Retinal pigment epithelial cell (primary cell): ENCODE measurements around the gene DIP2C.

Experiments used
- DNase-seq: peaks from one replicate; pipeline ENCODE4 v3.0.0-alpha.2; 2010; ENCODE audit warnings: low read depth
- H3K4me3 ChIP-seq: 2 replicates; pipeline ENCODE4 v1.5.1; 2011; ENCODE audit warnings: mild to moderate bottlenecking, low read length, control low read depth, moderate library complexity
- CTCF ChIP-seq: conservative IDR thresholded peaks from 2 replicates; pipeline ENCODE4 v1.5.1; 2011; ENCODE audit warnings: low read depth, low read length, control low read depth, inconsistent platforms

The DIP2C gene

GRCh38 chr10:575402-576129, 113.9 kb downstream of the DIP2C start:
- no peak for DNase-seq
- no peak overlapping the region for H3K4me3 ChIP-seq
- no peak for TF ChIP-seq CTCF

- DNase-seq = no peak
- H3K4me3 ChIP-seq = no peak overlapping the region
- no peak for TF ChIP-seq CTCF
Measured at GRCh38 chr10:572696-573095, 116.8 kb downstream of the DIP2C start.

GRCh38 chr10:571688-572451, 117.6 kb downstream of the DIP2C start:
- no peak for DNase-seq
- H3K4me3 ChIP-seq = no peak overlapping the region
- no peak for TF ChIP-seq CTCF

GRCh38 chr10:571166-571565, 118.3 kb downstream of the DIP2C start:
- no peak overlapping the region for H3K4me3 ChIP-seq
- no peak for TF ChIP-seq CTCF
- no peak for DNase-seq

- no peak overlapping the region for H3K4me3 ChIP-seq
- TF ChIP-seq CTCF = no peak
- no peak for DNase-seq
Measured at GRCh38 chr10:570628-571163, 118.8 kb downstream of the DIP2C start.

GRCh38 chr10:569961-570627, 119.4 kb downstream of the DIP2C start:
- no peak overlapping the region for H3K4me3 ChIP-seq
- TF ChIP-seq CTCF = no peak
- no peak for DNase-seq
